ENCODE data around the gene GHRH. TPM values are rescaled to one million over a fixed set of nuclear protein-coding genes. Genes with fewer than 3 reads are reported as not detected.

Gene GHRH
- total RNA-seq, 4 donors from 2014 or later, result not detected

DNA sequence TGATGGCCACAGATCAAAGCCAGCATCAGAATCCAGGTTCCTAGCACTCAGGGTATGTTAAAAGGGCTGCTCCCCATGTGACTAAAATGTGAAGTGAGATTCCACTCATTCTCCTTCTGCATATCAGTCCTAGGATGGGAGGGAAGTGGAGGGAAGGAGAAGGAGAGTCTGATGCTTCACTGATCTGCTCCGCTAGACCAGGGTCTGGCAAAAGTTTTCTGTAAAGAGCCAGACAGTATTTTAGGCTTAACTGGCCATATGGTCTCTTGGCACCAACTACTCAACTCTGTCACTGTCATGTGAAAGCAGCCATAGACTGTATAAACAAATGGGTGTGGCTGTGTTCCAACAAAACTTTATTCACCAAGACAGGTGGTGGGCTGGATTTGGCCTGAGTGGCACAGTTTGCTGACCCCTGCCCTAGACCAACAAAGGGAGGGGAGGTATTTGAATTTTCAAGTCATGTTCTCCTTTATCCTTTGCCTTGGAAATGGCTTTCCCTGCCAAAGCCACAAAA is 22.6 kb downstream of the GHRH start:
- no peak overlapping the region for H3K4me3 ChIP-seq (ENCODE audit: low read depth, poor library complexity, severe bottlenecking)
- 61 to 74% methylated on average over 1 of the region's 1 CpG for WGBS, 2 donors
- intact Hi-C loops (cut with DNase I; ENCODE audit: low total_unique reads), result no loop called here
- TF ChIP-seq CTCF (IDR thresholded peaks at IDR 0.05) (no peak), POLR2A (IDR thresholded peaks at IDR 0.05) (no peak)
- peak in 1 of 2 donors; percentile 12 for DNase-seq (ENCODE audit: low spot score in 2 of 2)

DNA sequence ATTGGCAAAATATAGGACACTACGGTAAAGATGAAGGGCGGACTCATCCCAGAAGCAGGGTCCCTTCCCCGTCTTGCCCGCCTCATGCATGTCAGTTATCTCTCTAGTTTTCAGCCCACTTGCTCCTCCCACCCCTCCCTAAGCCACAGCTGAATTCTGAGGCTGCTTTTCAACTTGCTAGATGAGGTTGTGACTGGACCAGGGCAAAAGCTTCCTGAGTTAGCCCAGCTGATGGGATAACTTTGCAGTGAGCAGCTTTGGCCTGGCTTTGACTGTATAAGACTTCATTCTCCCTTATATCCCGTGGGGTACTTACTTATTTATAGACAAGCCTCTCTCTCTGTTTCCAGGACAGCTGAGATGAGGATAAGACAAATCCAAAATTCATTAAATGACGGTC is 23.2 kb downstream of the GHRH start:
- 91 to 92% methylated on average over 6 of the region's 6 CpGs for WGBS, 2 donors

DNA sequence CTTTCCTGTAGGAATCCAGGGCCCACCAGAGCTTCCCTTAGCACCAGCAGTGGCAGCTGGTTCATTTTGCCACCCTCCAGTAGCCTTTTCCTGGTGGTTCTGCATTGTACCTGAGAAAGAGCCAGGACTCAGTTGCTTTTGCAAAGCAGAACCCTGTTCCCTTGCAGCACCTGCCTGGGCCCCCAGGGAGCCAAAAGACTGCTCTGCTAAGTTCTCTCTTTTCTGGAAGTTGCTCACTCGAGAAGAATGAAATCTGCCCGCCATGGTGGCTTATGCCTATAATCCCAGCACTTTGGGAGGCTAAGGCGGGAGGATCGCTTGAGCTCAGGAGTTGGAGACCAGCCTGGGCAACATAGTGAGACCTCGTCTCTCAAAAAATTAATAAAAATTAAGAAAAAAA is 24.0 kb downstream of the GHRH start:
- intact Hi-C loops (cut with DNase I; ENCODE audit: low total_unique reads), result no loop called here
- peak in 1 of 2 donors; percentile 69 for DNase-seq (ENCODE audit: low spot score in 2 of 2)
- no peak overlapping the region for H3K4me3 ChIP-seq (ENCODE audit: low read depth, poor library complexity, severe bottlenecking)
- TF ChIP-seq CTCF (IDR thresholded peaks at IDR 0.05) (no peak), POLR2A (IDR thresholded peaks at IDR 0.05) (no peak)
- 93 to 97% methylated on average over 5 of the region's 5 CpGs for WGBS, 2 donors

More for the DNA sequence above, 23.2 kb downstream of the GHRH start:
- H3K4me3 ChIP-seq (ENCODE audit: low read depth, poor library complexity, severe bottlenecking), result no peak overlapping the region
- peak in 1 of 2 donors; percentile 39 for DNase-seq (ENCODE audit: low spot score in 2 of 2)
- intact Hi-C loops (cut with DNase I; ENCODE audit: low total_unique reads), result no loop called here
- TF ChIP-seq POLR2A (IDR thresholded peaks at IDR 0.05) (no peak), CTCF (IDR thresholded peaks at IDR 0.05) (no peak)

DNA sequence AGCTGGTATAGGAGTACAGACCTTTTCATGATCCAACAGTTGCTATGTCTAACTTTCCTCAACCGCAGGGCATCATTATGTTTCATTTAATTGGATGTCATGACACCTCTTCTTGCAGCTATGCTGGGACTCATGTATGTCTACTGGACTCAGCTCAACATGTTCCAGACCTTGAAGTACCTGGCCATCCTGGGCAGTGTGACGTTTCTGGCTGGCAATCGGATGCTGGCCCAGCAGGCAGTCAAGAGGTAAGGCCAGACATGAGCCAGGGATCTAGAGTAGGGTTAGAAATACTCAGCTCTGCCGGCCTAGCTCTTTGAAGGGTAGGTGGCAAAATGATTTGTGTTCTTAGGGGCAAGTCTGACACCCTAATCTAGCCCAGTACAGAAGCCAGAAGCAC is 25.2 kb downstream of the GHRH start:
- peak in 1 of 2 donors; percentile 43 for DNase-seq (ENCODE audit: low spot score in 2 of 2)
- WGBS, 2 donors, result 83 to 84% methylated on average over 4 of the region's 4 CpGs
- TF ChIP-seq CTCF (IDR thresholded peaks at IDR 0.05), result no peak
- TF ChIP-seq POLR2A (IDR thresholded peaks at IDR 0.05), result no peak
- no peak overlapping the region for H3K4me3 ChIP-seq (ENCODE audit: low read depth, poor library complexity, severe bottlenecking)
- intact Hi-C loops (cut with DNase I; ENCODE audit: low total_unique reads), result no loop called here

DNA sequence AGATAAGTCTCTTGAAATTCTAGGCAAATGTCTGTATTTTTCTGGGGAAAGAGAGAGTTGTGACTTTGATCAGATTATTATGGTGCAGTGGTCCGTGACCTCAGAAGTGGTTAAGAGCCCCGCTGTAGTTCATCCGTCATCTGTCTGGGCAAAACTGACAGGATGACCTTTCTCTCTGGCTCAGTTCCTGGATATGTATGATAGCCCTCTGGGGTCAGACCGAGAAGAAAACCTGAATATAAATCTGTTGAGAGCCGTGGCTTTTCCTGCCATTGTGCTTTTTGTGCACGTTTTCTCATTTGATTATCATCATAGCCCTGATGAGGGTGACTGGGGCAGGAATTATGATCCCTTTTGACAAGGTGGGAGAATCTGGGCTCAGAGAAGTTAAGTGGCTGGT is 26.5 kb downstream of the GHRH start:
- intact Hi-C loops (cut with DNase I; ENCODE audit: low total_unique reads), result no loop called here
- TF ChIP-seq POLR2A (IDR thresholded peaks at IDR 0.05) (no peak), CTCF (IDR thresholded peaks at IDR 0.05) (no peak)
- DNase-seq (ENCODE audit: low spot score in 2 of 2), result peak in 1 of 2 donors; percentile 3
- WGBS, 2 donors, result 86 to 91% methylated on average over 6 of the region's 6 CpGs
- no peak overlapping the region for H3K4me3 ChIP-seq (ENCODE audit: low read depth, poor library complexity, severe bottlenecking)

GRCh38 chr20:37234254-37234581 is 27.4 kb downstream of the GHRH start:
- H3K4me3 ChIP-seq (ENCODE audit: low read depth, poor library complexity, severe bottlenecking), result no peak overlapping the region
- TF ChIP-seq CTCF (IDR thresholded peaks at IDR 0.05) (no peak), POLR2A (IDR thresholded peaks at IDR 0.05) (no peak)
- DNase-seq (ENCODE audit: low spot score in 2 of 2), result no peak
- WGBS, 2 donors, result 76 to 84% methylated on average over 5 of the region's 5 CpGs
- intact Hi-C loops (cut with DNase I; ENCODE audit: low total_unique reads), result no loop called here
